ENCODE results near the gene UBAC2. TPM values are rescaled to one million over a fixed set of nuclear protein-coding genes. Genes with fewer than 3 reads are reported as not detected.

UBAC2 gene
- total RNA-seq, 4 donors from 2014 or later = 51.0 to 71.5 (median 61.1) TPM

- in situ Hi-C loops (cut with MboI; ENCODE audit: low sequenced_read_pairs in 4 of 4) = no loop called here
- H3K4me3 ChIP-seq = no peak overlapping the region
- no peaks in the 10 kb centered on the region for H3K27me3 ChIP-seq
- ATAC-seq (peak in 1 of 2 donors; percentile 17), DNase-seq (no peak)
- H3K27ac ChIP-seq = peak overlapping the region; percentile 69 to 84 (median 78)
- no peaks in the 10 kb centered on the region for H3K9me3 ChIP-seq
- peaks cover 68 to 70% of the 10 kb centered on the region in 2 donors for H3K4me1 ChIP-seq
- H3K36me3 ChIP-seq = no peaks in the 10 kb centered on the region
- TF ChIP-seq POLR2A (IDR thresholded peaks at IDR 0.05) (no peak), CTCF (IDR thresholded peaks at IDR 0.05 in 4 of 5, conservative IDR thresholded peaks at IDR 0.05 in 1 of 5) (no peak)
- intact Hi-C loops (cut with DNase I; ENCODE audit: low total_unique reads) = loop anchor here (5.0 kb wide), 1 partner anchor 48 kb away; no protein-coding TSS in a partner anchor
These were observed 18.3 kb downstream of the UBAC2 start for GRCh38 chr13:99218969-99219368.

- in situ Hi-C loops (cut with MboI; ENCODE audit: low sequenced_read_pairs in 4 of 4) (no loop called here), intact Hi-C loops (cut with DNase I; ENCODE audit: low total_unique reads) (loop anchor here (2.0 to 10.0 kb wide), 3 partner anchors 20 to 94 kb away; partner anchors contain the start of genes GPR18 and UBAC2)
- Histone ChIP-seq H3K4me3 (no peak overlapping the region), H3K27ac (peak overlapping the region; percentile 69 to 84 (median 78)), H3K9me3 (no peaks in the 10 kb centered on the region), H3K4me1 (peaks cover 75 to 80% of the 10 kb centered on the region in 2 donors), H3K27me3 (no peaks in the 10 kb centered on the region), H3K36me3 (no peaks in the 10 kb centered on the region)
- ATAC-seq (no peak), DNase-seq (no peak)
- TF ChIP-seq CTCF (IDR thresholded peaks at IDR 0.05 in 4 of 5, conservative IDR thresholded peaks at IDR 0.05 in 1 of 5) (no peak), POLR2A (IDR thresholded peaks at IDR 0.05) (no peak)
These were observed 19.7 kb downstream of the UBAC2 start for GRCh38 chr13:99220199-99220935.

- in situ Hi-C loops (cut with MboI; ENCODE audit: low sequenced_read_pairs in 4 of 4) = no loop called here
- H3K36me3 ChIP-seq = no peaks in the 10 kb centered on the region
- TF ChIP-seq POLR2A (IDR thresholded peaks at IDR 0.05) (no peak), CTCF (IDR thresholded peaks at IDR 0.05 in 4 of 5, conservative IDR thresholded peaks at IDR 0.05 in 1 of 5) (no peak)
- ATAC-seq = peak; percentile 80 to 90
- H3K27ac ChIP-seq = peak overlapping the region; percentile 69 to 84 (median 78)
- peak; percentile 39 to 68 for DNase-seq
- peak overlapping the region in 1 of 4 donors; percentile 14 for H3K4me3 ChIP-seq
- H3K27me3 ChIP-seq = no peaks in the 10 kb centered on the region
- intact Hi-C loops (cut with DNase I; ENCODE audit: low total_unique reads) = loop anchor here (2.0 to 10.0 kb wide), 3 partner anchors 21 to 93 kb away; partner anchors contain the start of genes GPR18 and UBAC2
- no peaks in the 10 kb centered on the region for H3K9me3 ChIP-seq
- H3K4me1 ChIP-seq = peaks cover 81 to 85% of the 10 kb centered on the region in 2 donors
These were observed 21.0 kb downstream of the UBAC2 start for GRCh38 chr13:99221567-99222239.

- no peaks in the 10 kb centered on the region for H3K9me3 ChIP-seq
- no peaks in the 10 kb centered on the region for H3K36me3 ChIP-seq
- H3K27me3 ChIP-seq = no peaks in the 10 kb centered on the region
- intact Hi-C loops (cut with DNase I; ENCODE audit: low total_unique reads) (loop anchor here (5.0 to 10.0 kb wide), 2 partner anchors 34 to 91 kb away; partner anchors contain the start of gene GPR18), in situ Hi-C loops (cut with MboI; ENCODE audit: low sequenced_read_pairs in 4 of 4) (no loop called here)
- no peak for TF ChIP-seq CTCF (IDR thresholded peaks at IDR 0.05 in 4 of 5, conservative IDR thresholded peaks at IDR 0.05 in 1 of 5)
- TF ChIP-seq POLR2A (IDR thresholded peaks at IDR 0.05) = no peak
- no peak overlapping the region for H3K4me3 ChIP-seq
- DNase-seq (no peak), ATAC-seq (no peak)
- peak overlapping the region; percentile 20 to 84 (median 53) for H3K27ac ChIP-seq
- peaks cover 83 to 89% of the 10 kb centered on the region in 2 donors for H3K4me1 ChIP-seq
These were observed 22.9 kb downstream of the UBAC2 start for GRCh38 chr13:99223587-99223986.
